Measurements from ENCODE around the gene HLA-DQA1. TPM values are rescaled to one million over a fixed set of nuclear protein-coding genes. Genes with fewer than 3 reads are reported as not detected.

HLA-DQA1 gene
- total RNA-seq, 1 experiment from 2014 or later, result not detected

GRCh38 chr6:32597024-32597423 is 40.2 kb upstream of the HLA-DQA1 start:
- Mint-ChIP-seq H3K9me3 (ENCODE audit: unreplicated experiment) (no peaks in the 10 kb centered on the region), H3K4me1 (ENCODE audit: insufficient read depth, unreplicated experiment) (no peaks in the 10 kb centered on the region), H3K36me3 (ENCODE audit: insufficient read depth, unreplicated experiment) (no peaks in the 10 kb centered on the region), H3K27me3 (ENCODE audit: insufficient read depth, unreplicated experiment) (peaks cover 9% of the 10 kb centered on the region), H3K27ac (ENCODE audit: low read depth, unreplicated experiment) (no peak overlapping the region), H3K4me3 (ENCODE audit: unreplicated experiment) (no peak overlapping the region)
- no peak for TF ChIP-seq CTCF (IDR thresholded peaks at IDR 0.05; ENCODE audit: unreplicated experiment)
- DNase-seq (ENCODE audit: unreplicated experiment), result no peak
- no TSS peak for BruUV-seq (replicated peaks)
- POLR2A ChIA-PET, result interaction anchor here (0.7 to 0.9 kb wide), 2 partner anchors 12 to 15 kb away, joined by 3 read pairs; no protein-coding TSS in a partner anchor
- CTCF ChIA-PET, result interaction anchor here (0.7 to 0.8 kb wide), 2 partner anchors 79 to 160 kb away, joined by 3 read pairs; no protein-coding TSS in a partner anchor
- intact Hi-C loops (cut with micrococcal nuclease), result no loop called here

- no peak for TF ChIP-seq CTCF (IDR thresholded peaks at IDR 0.05; ENCODE audit: unreplicated experiment)
- intact Hi-C loops (cut with micrococcal nuclease), result no loop called here
Measured at GRCh38 chr6:32602383-32602782, 34.8 kb upstream of the HLA-DQA1 start.

DNA sequence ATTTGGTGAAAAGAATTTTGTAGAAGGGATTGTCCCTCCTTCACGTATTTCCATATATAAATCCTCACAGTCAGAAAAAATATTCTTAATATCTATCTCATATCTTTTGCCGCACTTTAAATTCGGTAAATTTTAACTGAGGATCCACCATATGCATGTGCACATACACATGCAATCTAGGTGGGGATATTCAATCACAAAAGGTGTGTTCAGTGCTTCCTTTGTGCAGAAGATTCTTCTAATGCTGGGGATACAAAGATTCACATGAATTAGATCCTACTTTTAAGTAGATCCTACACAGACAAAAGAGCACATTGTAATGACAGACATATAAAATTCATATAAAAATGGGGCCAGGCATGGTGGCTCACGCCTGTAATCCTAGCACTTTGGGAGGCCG is 34.0 kb upstream of the HLA-DQA1 start:
- H3K9me3 Mint-ChIP-seq (ENCODE audit: unreplicated experiment), result no peaks in the 10 kb centered on the region
- DNase-seq (ENCODE audit: unreplicated experiment), result no peak
- no peak overlapping the region for H3K27ac Mint-ChIP-seq (ENCODE audit: low read depth, unreplicated experiment)
- intact Hi-C loops (cut with micrococcal nuclease), result no loop called here
- TF ChIP-seq CTCF (IDR thresholded peaks at IDR 0.05; ENCODE audit: unreplicated experiment), result no peak
- H3K36me3 Mint-ChIP-seq (ENCODE audit: insufficient read depth, unreplicated experiment), result no peaks in the 10 kb centered on the region
- BruUV-seq (replicated peaks), result no TSS peak
- ChIA-PET CTCF (no interaction called here), POLR2A (no interaction called here)
- H3K4me3 Mint-ChIP-seq (ENCODE audit: unreplicated experiment), result no peak overlapping the region
- peaks cover 70% of the 10 kb centered on the region for H3K27me3 Mint-ChIP-seq (ENCODE audit: insufficient read depth, unreplicated experiment)
- H3K4me1 Mint-ChIP-seq (ENCODE audit: insufficient read depth, unreplicated experiment), result no peaks in the 10 kb centered on the region

More at GRCh38 chr6:32602383-32602782, 34.8 kb upstream of the HLA-DQA1 start:
- ChIA-PET CTCF (interaction anchor here (0.9 kb wide), 1 partner anchor 185 kb away, joined by 3 read pairs; no protein-coding TSS in a partner anchor), POLR2A (interaction anchor here (0.6 kb wide), 1 partner anchor 50 kb away, joined by 3 read pairs; no protein-coding TSS in a partner anchor)
- Mint-ChIP-seq H3K4me1 (ENCODE audit: insufficient read depth, unreplicated experiment) (no peaks in the 10 kb centered on the region), H3K4me3 (ENCODE audit: unreplicated experiment) (no peak overlapping the region), H3K36me3 (ENCODE audit: insufficient read depth, unreplicated experiment) (no peaks in the 10 kb centered on the region), H3K27me3 (ENCODE audit: insufficient read depth, unreplicated experiment) (peaks cover 62% of the 10 kb centered on the region), H3K9me3 (ENCODE audit: unreplicated experiment) (no peaks in the 10 kb centered on the region), H3K27ac (ENCODE audit: low read depth, unreplicated experiment) (no peak overlapping the region)
- DNase-seq (ENCODE audit: unreplicated experiment), result no peak
- no TSS peak for BruUV-seq (replicated peaks)

DNA sequence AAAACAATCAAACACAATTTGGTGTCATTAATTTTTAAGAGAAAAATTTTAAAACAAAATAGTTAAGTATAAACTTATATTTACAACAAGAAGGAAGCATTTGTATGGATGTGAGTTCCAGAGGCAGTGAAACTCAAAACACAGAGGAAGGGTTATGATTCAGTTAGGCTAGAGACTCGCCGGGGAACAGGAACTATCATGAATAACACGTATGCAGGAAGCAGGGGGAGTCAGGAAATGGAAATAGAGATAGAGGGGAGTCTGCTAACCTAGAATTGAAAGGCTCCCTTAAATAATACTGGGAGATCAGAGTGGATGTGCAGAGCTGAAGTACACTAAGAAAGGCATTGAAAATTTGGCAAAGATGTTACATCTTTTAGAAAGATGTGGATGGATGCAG is 33.3 kb upstream of the HLA-DQA1 start:
- no TSS peak for BruUV-seq (replicated peaks)
- Mint-ChIP-seq H3K4me3 (ENCODE audit: unreplicated experiment) (no peak overlapping the region), H3K9me3 (ENCODE audit: unreplicated experiment) (no peaks in the 10 kb centered on the region), H3K36me3 (ENCODE audit: insufficient read depth, unreplicated experiment) (no peaks in the 10 kb centered on the region), H3K27ac (ENCODE audit: low read depth, unreplicated experiment) (no peak overlapping the region), H3K4me1 (ENCODE audit: insufficient read depth, unreplicated experiment) (no peaks in the 10 kb centered on the region), H3K27me3 (ENCODE audit: insufficient read depth, unreplicated experiment) (peaks cover 73% of the 10 kb centered on the region)
- CTCF ChIA-PET, result no interaction called here
- POLR2A ChIA-PET, result no interaction called here
- no peak for TF ChIP-seq CTCF (IDR thresholded peaks at IDR 0.05; ENCODE audit: unreplicated experiment)
- intact Hi-C loops (cut with micrococcal nuclease), result no loop called here
- DNase-seq (ENCODE audit: unreplicated experiment), result no peak
